ENCODE measurements around the gene SPEG.

The SPEG gene

GRCh38 chr2:219465659-219466561 lies 31.3 kb downstream of the SPEG start:
- H3K79me1 ChIP-seq (ENCODE audit: low read depth, low read length): peaks cover 5% of the 10 kb centered on the region

GRCh38 chr2:219466816-219467735 lies 32.4 kb downstream of the SPEG start:
- H3K79me1 ChIP-seq (ENCODE audit: low read depth, low read length): peaks cover 5% of the 10 kb centered on the region
- H2AK5ac ChIP-seq (ENCODE audit: low read depth, low read length): peak overlapping the region; percentile 10
- H3K27ac ChIP-seq (replicated peaks; ENCODE audit: low read length): no peak overlapping the region
- H2BK120ac ChIP-seq (ENCODE audit: low read depth, low read length): no peak overlapping the region
- peak overlapping the region; percentile 67 for H2BK15ac ChIP-seq (ENCODE audit: low read length)
- no peaks in the 10 kb centered on the region for H3K27me3 ChIP-seq (ENCODE audit: control insufficient read depth in 3 of 3, insufficient read depth in 3 of 3, low read depth in 1 of 3, low read length in 3 of 3)
- peak overlapping the region; percentile 22 for H2BK12ac ChIP-seq (ENCODE audit: low read length)
- H3K4me1 ChIP-seq (ENCODE audit: control insufficient read depth in 2 of 2, insufficient read depth in 1 of 2, low read depth in 1 of 2, low read length in 2 of 2): peaks cover 0 to 2% of the 10 kb centered on the region in 2 donors
- H3K14ac ChIP-seq (ENCODE audit: low read length): peak overlapping the region; percentile 89
- H3K4me3 ChIP-seq (ENCODE audit: low read length in 2 of 2): no peak overlapping the region
- H3K9me3 ChIP-seq (replicated peaks in 1 of 2; ENCODE audit: control insufficient read depth in 2 of 2, insufficient read depth in 1 of 2, low read depth in 1 of 2, low read length in 2 of 2): no peaks in the 10 kb centered on the region
- peak overlapping the region; percentile 73 for H3K23ac ChIP-seq (ENCODE audit: low read depth, low read length, poor library complexity)
- H4K91ac ChIP-seq (ENCODE audit: low read depth, low read length, poor library complexity): no peak overlapping the region
- no peak overlapping the region for H3K4ac ChIP-seq (ENCODE audit: low read length)
- no peak overlapping the region for H3K9ac ChIP-seq (ENCODE audit: low read depth, low read length, poor library complexity)
- peak overlapping the region; percentile 71 for H3K18ac ChIP-seq (ENCODE audit: low read length)
- no peak overlapping the region for H3K4me2 ChIP-seq (ENCODE audit: insufficient read depth, low read length, poor library complexity, severe bottlenecking)
- no CpG with 5 or more reads among the region's 28 CpGs for WGBS, 2 donors (ENCODE audit: extremely low coverage in 2 of 2, insufficient read length in 2 of 2, insufficient replicate concordance in 1 of 2)
- no peaks in the 10 kb centered on the region for H3K36me3 ChIP-seq (replicated peaks in 1 of 2; ENCODE audit: control insufficient read depth in 2 of 2, insufficient read depth in 2 of 2, low read length in 2 of 2)
- no peak overlapping the region for H2AFZ ChIP-seq (ENCODE audit: low read length)
- no peak for DNase-seq (ENCODE audit: low spot score)
- no peak overlapping the region for H2BK5ac ChIP-seq (ENCODE audit: low read length)
- no peak overlapping the region for H4K8ac ChIP-seq (ENCODE audit: low read depth, low read length)

More at GRCh38 chr2:219465659-219466561, 31.3 kb downstream of the SPEG start:
- no peaks in the 10 kb centered on the region for H3K9me3 ChIP-seq (replicated peaks in 1 of 2; ENCODE audit: control insufficient read depth in 2 of 2, insufficient read depth in 1 of 2, low read depth in 1 of 2, low read length in 2 of 2)
- peak overlapping the region; percentile 98 for H3K14ac ChIP-seq (ENCODE audit: low read length)
- no peaks in the 10 kb centered on the region for H3K27me3 ChIP-seq (ENCODE audit: control insufficient read depth in 3 of 3, insufficient read depth in 3 of 3, low read depth in 1 of 3, low read length in 3 of 3)
- H2BK120ac ChIP-seq (ENCODE audit: low read depth, low read length): no peak overlapping the region
- H3K36me3 ChIP-seq (replicated peaks in 1 of 2; ENCODE audit: control insufficient read depth in 2 of 2, insufficient read depth in 2 of 2, low read length in 2 of 2): no peaks in the 10 kb centered on the region
- H3K9ac ChIP-seq (ENCODE audit: low read depth, low read length, poor library complexity): peak overlapping the region; percentile 77
- H3K23ac ChIP-seq (ENCODE audit: low read depth, low read length, poor library complexity): peak overlapping the region; percentile 93
- H4K91ac ChIP-seq (ENCODE audit: low read depth, low read length, poor library complexity): peak overlapping the region; percentile 53
- H3K27ac ChIP-seq (replicated peaks; ENCODE audit: low read length): no peak overlapping the region
- WGBS, 2 donors (ENCODE audit: extremely low coverage in 2 of 2, insufficient read length in 2 of 2, insufficient replicate concordance in 1 of 2): no CpG with 5 or more reads among the region's 47 CpGs
- no peak overlapping the region for H2BK12ac ChIP-seq (ENCODE audit: low read length)
- H3K4ac ChIP-seq (ENCODE audit: low read length): no peak overlapping the region
- H3K4me2 ChIP-seq (ENCODE audit: insufficient read depth, low read length, poor library complexity, severe bottlenecking): no peak overlapping the region
- H3K4me1 ChIP-seq (ENCODE audit: control insufficient read depth in 2 of 2, insufficient read depth in 1 of 2, low read depth in 1 of 2, low read length in 2 of 2): peaks cover 4 to 7% of the 10 kb centered on the region in 2 donors
- peak overlapping the region; percentile 71 for H3K18ac ChIP-seq (ENCODE audit: low read length)
- H4K8ac ChIP-seq (ENCODE audit: low read depth, low read length): peak overlapping the region; percentile 48
- no peak overlapping the region for H2AFZ ChIP-seq (ENCODE audit: low read length)
- no peak for DNase-seq (ENCODE audit: low spot score)
- peak overlapping the region; percentile 84 for H2AK5ac ChIP-seq (ENCODE audit: low read depth, low read length)
- H2BK15ac ChIP-seq (ENCODE audit: low read length): peak overlapping the region; percentile 67
- H3K4me3 ChIP-seq (ENCODE audit: low read length in 2 of 2): peak overlapping the region in 1 of 2 donors; percentile 68
- no peak overlapping the region for H2BK5ac ChIP-seq (ENCODE audit: low read length)

DNA sequence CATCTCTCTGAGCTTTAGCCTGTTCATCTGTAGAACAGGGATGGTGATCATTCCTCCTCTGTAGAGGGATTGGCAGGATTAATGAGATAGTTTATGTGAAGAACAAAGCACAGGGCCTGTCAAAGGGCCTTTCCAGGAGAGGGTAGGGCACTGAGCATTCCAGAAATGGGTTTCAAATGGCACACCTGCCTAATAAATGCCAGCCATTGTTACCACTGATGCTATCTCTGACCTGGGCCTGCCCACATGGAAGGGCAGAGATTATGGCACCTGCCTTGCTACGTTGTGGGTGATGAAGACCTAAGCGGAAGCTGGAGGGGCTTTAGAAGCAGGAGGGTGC lies 33.1 kb downstream of the SPEG start:
- no peak overlapping the region for H2AFZ ChIP-seq (ENCODE audit: low read length)
- H3K4me2 ChIP-seq (ENCODE audit: insufficient read depth, low read length, poor library complexity, severe bottlenecking): no peak overlapping the region
- no peaks in the 10 kb centered on the region for H3K36me3 ChIP-seq (replicated peaks in 1 of 2; ENCODE audit: control insufficient read depth in 2 of 2, insufficient read depth in 2 of 2, low read length in 2 of 2)
- peaks cover 0 to 2% of the 10 kb centered on the region in 2 donors for H3K4me1 ChIP-seq (ENCODE audit: control insufficient read depth in 2 of 2, insufficient read depth in 1 of 2, low read depth in 1 of 2, low read length in 2 of 2)
- no peak overlapping the region for H4K91ac ChIP-seq (ENCODE audit: low read depth, low read length, poor library complexity)
- H2BK12ac ChIP-seq (ENCODE audit: low read length): no peak overlapping the region
- no peak overlapping the region for H3K14ac ChIP-seq (ENCODE audit: low read length)
- no peak overlapping the region for H4K8ac ChIP-seq (ENCODE audit: low read depth, low read length)
- no peak for DNase-seq (ENCODE audit: low spot score)
- H2BK5ac ChIP-seq (ENCODE audit: low read length): no peak overlapping the region
- no peak overlapping the region for H2BK15ac ChIP-seq (ENCODE audit: low read length)
- H2AK5ac ChIP-seq (ENCODE audit: low read depth, low read length): no peak overlapping the region
- no peak overlapping the region for H3K9ac ChIP-seq (ENCODE audit: low read depth, low read length, poor library complexity)
- H3K18ac ChIP-seq (ENCODE audit: low read length): no peak overlapping the region
- H3K27ac ChIP-seq (replicated peaks; ENCODE audit: low read length): no peak overlapping the region
- no peaks in the 10 kb centered on the region for H3K27me3 ChIP-seq (ENCODE audit: control insufficient read depth in 3 of 3, insufficient read depth in 3 of 3, low read depth in 1 of 3, low read length in 3 of 3)
- no peaks in the 10 kb centered on the region for H3K9me3 ChIP-seq (replicated peaks in 1 of 2; ENCODE audit: control insufficient read depth in 2 of 2, insufficient read depth in 1 of 2, low read depth in 1 of 2, low read length in 2 of 2)
- no peak overlapping the region for H2BK120ac ChIP-seq (ENCODE audit: low read depth, low read length)
- WGBS, 2 donors (ENCODE audit: extremely low coverage in 2 of 2, insufficient read length in 2 of 2, insufficient replicate concordance in 1 of 2): no CpG with 5 or more reads among the region's 2 CpGs
- H3K23ac ChIP-seq (ENCODE audit: low read depth, low read length, poor library complexity): no peak overlapping the region
- peaks cover 5% of the 10 kb centered on the region for H3K79me1 ChIP-seq (ENCODE audit: low read depth, low read length)
- no peak overlapping the region for H3K4me3 ChIP-seq (ENCODE audit: low read length in 2 of 2)
- H3K4ac ChIP-seq (ENCODE audit: low read length): no peak overlapping the region
